Stimulated activated CD4-positive, alpha-beta T cell treated with anti-CD3 and anti-CD28 coated beads, Interleukin-12 subunit alpha, Interleukin-12 subunit beta, amount 100 ng/mL, for 4 hours (primary cell): ENCODE results near the gene CRY1.

Source experiments
- DNase-seq: peaks from one replicate; pipeline ENCODE4 v3.0.0-alpha.2; 2020

Gene CRY1

GRCh38 chr12:106956048-106956578 lies 137.2 kb downstream of the CRY1 start:
- DNase-seq = peak; percentile 52

- peak; percentile 87 for DNase-seq
Observed at GRCh38 chr12:106955377-106956047, 137.8 kb downstream of the CRY1 start, which contains the start of gene TMEM263. TSS of gene TMEM263 (plus strand) at chr12:106955907. CDS start at chr12:106967117, 11,210 bp downstream.

- DNase-seq = no peak
Observed at GRCh38 chr12:106954462-106955376, 138.6 kb downstream of the CRY1 start.

- no peak for DNase-seq
Observed at GRCh38 chr12:106953352-106954250, 139.7 kb downstream of the CRY1 start.

GRCh38 chr12:106950591-106950990 lies 142.8 kb downstream of the CRY1 start:
- DNase-seq = no peak

GRCh38 chr12:106947461-106947860 lies 145.9 kb downstream of the CRY1 start:
- no peak for DNase-seq

- no peak for DNase-seq
Observed at GRCh38 chr12:106945261-106945851, 148.0 kb downstream of the CRY1 start.

- DNase-seq = no peak
Observed at GRCh38 chr12:106942775-106943174, 150.6 kb downstream of the CRY1 start.

- no peak for DNase-seq
Observed at GRCh38 chr12:106941481-106942156, 151.7 kb downstream of the CRY1 start.
